HTR-8/SVneo (cell line): Measurements from ENCODE around the gene S100A8.
"Not testable (repeated sequence)": the region's sequence is repeated elsewhere in the genome, so short reads cannot be mapped to it uniquely, and the experiment has no call there.

Experiments
- DNase-seq: peaks from one replicate; pipeline ENCODE4 v3.0.0; 2011; ENCODE audit warnings: low spot score, mixed read lengths; ENCODE audit not compliant: insufficient read length
- FAIRE-seq: peaks from 2 replicates; lab custom pipeline; 2011; peaks lifted over from hg19 to GRCh38; lab: Jason Lieb, UNC

Gene S100A8

DNA sequence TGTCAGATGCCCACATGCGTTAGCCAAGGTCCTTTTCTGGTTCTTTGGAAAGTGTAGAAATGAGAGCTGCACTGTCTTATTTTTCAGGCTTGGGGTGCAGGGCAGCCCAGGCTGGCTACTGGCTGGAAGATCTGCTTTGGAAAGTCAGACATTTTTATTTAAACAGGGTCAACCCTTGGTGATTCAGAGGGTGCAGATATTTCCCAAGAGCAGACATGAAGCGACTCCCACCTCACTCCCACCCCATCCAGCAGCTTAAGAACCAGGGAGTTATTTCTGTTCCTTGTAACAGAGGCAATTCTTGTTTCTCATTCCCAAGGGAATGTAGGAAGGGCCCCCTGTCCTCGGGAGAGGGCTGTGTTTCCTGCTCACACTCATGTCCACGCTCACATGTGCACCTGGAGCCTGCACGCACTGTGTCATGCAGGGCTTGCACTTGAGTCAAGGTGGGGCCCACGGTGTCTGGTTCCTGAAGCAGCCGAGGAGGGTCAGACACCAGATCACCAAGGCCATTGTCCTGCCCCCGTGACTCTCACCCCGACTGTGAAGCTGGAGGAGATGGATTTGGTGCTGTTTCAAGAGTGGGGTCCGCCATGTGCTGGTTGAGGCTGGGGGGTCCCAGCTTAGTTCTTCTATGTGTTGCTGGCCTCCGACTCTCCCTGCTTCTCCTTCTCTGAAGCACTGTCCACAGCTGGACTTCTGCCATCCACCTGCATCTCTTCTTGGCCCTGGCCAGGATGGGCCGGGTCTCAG, 26.4 kb upstream of the S100A8 start:
- FAIRE-seq (no peak), DNase-seq (no peak)

DNA sequence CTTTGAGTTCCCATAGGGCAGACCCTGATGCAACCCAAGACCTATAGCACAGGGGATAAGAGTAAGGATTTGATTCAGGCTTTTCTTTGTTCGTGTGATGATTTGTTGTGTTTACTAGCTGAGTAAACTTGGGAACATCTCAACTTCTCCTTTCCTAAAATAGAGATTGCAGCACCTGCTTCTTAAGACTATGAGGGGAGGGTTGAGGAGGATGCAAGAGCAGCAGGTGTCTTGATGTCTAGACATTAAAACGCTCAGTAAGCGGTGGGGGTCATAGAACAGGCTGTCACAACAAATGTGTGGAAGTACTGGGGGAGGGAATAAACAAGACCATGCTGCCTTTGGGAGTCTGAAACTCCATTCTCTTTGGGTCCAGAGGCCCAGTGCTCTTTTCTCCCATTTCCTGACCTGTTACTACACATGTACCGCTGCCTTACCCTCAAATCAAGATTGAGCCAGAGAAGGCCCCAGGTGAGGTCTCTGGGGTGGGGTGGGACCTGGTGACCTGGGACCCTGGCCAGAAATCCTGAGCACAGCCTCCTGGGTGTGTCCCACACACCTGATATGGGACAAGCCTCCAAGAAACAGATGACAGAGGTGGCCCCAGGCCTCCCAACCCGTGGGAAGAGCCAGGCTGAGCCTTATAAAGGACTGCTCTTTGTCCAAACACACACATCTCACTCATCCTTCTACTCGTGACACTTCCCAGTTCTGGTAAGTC, 25.1 kb upstream of the S100A8 start, which contains the start of gene S100A7A:
S100A7A (plus strand) TSS at position 671 of the 721 bp plus-strand sequence. CDS start 1,563 bp downstream, outside the sequence.
- DNase-seq (no peak), FAIRE-seq (no peak)

DNA sequence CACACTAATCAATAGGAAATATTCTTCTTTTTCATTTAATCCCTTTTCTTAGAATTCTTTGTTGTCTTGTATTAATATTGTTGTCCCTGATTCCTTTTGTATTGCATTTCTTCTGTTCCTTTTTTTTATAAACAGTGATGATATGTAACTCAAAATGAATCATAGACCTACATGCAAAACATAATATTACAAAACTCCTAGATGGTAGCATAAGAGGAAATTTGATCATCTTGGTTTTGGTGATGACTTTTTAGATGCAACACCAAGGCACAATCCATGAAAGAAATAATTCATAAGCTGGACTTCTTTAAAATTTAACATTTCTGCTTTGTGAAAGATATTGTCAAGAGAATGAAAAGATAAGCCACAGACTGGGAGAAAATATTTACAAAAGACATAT, 23.1 kb upstream of the S100A8 start:
- DNase-seq, FAIRE-seq: not testable (repeated sequence)

DNA sequence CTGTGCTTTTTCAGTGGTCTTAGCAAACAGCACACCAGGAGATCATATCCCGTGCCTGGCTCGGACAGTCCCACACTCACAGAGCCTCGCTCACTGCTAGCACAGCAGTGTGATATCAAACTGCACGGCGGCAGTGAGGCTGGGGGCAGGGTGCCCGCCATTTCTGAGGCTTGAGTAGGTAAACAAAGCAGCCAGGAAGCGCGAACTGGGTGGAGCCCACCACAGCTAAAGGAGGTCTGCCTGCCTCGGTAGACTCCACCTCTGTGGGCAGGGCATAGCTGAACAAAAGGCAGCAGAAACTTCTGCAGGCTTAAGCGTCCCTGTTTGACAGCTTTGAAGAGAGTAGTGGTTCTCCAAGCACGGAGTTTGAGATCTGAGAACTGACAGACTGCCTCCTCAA, 16.4 kb upstream of the S100A8 start:
- not testable (repeated sequence) for FAIRE-seq, DNase-seq

DNA sequence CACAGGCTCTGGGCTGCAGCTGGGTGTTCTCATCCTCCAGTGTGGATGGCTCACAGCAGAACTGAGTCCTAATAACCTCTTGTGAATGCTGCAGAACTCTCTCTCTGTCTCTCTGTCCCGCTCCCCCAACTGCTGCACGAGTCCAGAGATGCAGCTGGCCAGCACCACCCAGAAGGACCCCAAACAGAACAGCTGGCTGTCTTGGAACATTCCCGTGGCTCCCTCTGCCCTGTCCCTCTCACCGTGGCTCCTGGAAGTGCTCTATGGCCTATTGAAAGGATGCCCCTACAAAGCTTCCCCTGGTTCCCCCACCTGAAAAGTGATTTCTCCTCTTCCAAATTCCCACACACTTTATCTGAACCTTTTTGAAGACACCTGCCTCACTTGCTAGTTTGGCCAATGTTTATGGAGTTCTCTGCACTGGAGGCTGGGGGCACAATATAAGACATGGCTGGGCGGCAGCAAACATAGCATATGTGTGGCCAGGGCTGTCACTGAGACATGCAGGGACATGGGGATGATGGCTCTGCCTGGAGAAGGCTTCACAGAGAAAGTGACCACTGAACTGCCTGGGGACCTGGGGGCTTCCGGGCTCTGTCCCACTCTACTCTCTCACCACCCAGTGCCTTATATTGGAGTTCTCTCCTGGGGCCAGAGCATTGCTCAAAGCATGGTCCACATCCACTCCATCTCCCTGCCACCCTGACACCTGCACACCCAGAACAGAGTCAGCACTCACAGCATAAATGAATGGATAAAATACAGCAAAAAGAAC, 15.1 kb upstream of the S100A8 start:
- not testable (repeated sequence) for DNase-seq, FAIRE-seq

DNA sequence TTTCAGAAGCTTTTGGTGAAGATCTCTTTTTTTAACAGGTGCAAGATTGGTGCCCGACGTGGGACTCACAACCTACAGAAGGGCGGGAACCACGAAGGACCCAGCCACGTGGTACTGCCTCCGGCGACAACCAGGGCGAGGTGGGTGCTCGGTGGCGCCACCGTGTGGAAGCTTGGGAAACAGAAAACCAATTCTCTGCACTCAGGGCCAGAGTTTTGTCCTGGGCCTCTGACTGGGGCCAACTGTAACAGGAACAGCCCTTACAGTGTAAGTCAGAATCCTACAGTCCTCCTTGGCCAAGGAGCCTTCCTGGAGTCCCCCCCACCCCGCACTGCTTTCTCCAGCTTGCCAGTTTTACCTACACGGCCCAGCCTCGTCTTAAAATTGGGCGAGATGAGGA, 13.9 kb upstream of the S100A8 start:
- FAIRE-seq = no peak
- DNase-seq = no peak

DNA sequence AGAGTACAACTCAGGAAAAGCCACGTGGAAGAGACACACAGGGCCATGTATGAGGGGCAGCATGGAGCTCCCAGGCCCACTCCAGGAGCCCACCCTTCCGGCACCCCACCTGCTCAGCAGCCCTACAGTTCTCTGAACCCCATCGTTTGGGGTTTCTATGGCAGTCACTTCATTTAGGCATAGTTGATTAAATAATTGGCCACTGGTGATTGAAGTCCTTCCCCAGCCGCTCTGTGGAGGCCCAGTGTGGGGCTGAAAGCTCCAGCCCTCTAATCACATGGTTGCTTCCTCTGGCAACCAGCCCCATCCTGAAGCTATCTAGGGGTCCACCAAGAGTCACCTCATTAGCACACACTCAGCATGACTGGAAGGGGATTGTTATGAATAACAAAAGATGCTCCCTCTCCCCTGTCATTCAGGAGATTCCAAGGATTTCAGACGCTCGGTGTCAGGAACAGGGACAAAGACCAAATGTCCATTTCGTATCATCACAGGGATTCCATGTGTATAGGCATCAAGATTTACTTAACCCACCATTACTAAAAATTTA, 13.3 kb upstream of the S100A8 start:
- DNase-seq (no peak), FAIRE-seq (no peak)

DNA sequence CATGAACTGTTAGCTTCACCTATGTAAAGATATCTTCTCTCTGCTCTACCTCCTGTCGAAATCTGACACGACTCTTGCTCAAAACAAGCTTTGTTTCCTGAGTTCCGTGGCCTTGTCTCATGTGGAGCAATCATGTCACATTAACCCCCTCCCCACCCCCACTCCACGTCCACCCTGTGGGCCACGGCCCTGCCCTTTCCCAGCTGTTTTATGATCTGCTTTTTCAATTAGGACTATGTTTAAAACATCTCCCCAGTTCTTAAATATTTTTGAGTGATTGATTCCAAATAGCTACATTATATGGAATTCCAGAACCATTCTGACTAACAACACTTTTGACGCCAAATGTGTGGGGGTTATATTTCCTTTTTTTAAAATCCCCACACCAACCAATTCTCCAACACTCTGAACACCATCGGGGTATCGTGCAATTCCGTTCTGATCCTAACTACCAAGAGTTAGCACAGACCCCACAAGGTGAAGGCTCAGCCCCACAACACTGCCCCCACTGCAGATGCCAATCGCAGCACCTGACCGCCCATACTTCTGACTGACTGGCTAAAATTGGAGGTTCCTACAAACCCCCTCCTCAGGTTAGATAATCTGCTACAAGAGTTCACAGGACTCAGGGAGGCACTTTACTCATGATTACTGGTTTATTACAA, 12.7 kb upstream of the S100A8 start:
- DNase-seq (no peak), FAIRE-seq (no peak)

DNA sequence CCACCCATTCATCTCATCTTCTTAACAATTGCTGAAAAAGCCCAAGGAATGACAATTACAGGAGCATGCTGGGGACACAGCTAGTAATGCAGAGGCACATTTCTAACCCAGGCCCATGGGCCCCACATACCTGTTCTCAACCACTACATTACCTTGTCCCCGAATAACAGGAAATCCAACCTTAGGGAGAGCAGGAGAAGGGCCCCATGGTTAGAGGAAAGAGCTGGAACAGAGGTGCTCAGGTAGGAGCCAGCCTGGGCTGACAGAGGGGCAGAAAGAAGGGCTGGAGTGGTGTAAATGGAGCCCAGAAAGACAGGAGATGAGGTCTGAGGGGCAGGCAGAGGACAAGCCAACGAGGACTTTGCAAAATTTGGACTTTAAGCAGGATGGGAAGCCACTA, 11.4 kb upstream of the S100A8 start:
- DNase-seq (no peak), FAIRE-seq (no peak)

DNA sequence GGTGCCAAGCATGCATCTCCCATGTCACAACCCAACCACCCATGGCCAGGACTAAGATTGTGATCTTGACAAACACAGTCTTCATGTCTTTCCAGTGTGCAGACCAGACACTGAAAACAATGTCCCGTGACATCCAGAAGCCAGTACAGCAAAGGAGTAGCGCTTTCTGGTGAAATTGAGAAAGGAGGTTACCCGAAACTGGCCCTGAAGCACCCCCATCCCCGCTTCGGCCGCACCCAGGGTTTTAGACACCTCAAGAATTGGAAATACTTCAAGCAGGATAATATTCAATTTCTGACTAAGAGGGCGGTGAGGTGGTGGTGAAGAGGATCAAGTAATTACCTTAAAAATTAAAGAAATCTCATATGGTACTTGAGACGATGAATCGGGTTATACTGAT, 10.6 kb upstream of the S100A8 start:
- DNase-seq = no peak
- FAIRE-seq = no peak

DNA sequence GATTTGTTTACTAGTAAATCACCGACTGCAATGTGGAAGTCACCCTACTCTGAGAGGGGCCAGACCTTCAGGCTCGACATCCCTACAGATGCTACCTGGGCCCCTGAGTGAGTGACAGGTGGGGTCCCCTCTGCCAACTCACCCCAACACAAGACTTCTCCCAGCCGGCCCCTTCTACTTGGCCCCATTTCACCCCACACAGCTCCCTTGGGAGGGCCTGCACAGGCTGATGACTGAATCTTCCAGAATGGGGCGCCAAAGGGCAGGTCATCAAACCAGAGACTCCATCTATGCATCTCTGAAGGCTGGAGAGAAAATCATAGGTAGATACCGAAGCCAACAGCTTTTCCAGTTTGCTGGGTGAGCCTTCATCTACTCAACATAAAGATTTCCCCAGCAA, 9.4 kb upstream of the S100A8 start:
- no peak for DNase-seq
- FAIRE-seq = no peak

DNA sequence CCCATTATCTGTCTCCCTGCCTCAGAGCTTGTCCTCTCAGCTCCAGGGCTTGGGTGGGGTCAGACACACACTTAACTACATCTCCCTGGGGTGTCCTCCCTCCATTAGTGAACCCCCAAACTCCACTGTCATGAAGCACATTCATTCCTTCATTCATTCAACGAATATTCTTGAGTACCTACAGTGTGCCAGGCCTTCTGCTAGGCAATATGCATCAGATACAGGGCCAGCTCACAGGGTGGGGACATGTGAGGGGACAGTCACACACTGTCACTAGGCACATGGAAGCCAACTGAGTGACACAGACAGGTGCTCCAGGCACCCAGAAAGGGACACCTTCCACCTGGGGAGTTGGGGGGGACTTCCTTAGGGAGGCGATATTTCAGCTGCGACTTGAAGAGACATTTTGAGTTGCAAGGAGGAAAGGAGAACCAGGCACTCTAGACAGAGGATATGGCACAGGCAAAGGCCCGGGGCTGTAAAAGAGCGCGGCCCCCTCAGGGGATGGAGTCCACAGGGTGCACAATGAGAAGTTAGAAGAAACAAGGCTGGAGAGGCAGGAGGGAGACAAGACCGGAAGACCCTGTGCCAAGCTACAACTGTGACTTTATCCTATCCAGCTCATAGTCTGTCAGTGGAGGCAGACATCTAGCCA, 8.7 kb upstream of the S100A8 start:
- DNase-seq = no peak

DNA sequence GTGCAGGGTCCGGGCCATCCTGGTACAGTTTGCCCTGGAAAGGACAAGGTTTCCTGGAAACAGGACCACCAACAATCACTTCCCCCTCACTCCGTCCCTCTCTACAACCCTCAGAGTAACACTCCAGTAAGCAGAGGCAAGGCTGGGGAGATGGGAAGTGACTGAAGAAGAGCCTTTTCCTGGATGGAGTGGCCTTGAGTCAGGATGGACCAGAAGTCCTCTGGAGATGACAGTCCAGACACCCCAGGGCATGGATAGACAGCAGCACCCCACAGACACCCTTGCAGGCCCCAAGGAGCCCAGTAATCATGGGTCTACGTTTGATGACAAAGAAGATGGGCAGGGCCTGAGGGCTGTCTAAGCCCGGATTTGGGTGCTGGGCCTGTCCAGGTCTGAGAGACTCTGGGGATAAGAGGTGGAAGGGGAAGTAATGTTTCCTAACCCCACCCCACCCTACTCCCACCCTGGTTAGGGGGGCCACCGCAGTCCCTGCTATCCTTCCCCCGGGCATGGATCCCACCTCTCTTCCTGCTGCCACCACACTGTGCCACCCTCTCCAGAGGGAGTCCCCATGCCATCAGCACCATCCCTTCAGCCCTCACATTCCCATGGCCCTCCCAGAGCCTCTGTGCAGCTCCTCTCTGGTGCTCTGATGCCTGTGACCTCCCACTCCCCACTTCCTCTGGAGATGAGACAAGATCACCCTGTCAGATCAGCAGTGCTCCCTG, 7.2 kb upstream of the S100A8 start:
- FAIRE-seq (no peak), DNase-seq (no peak)

More for the DNA sequence above, 8.7 kb upstream of the S100A8 start:
- no peak for FAIRE-seq

DNA sequence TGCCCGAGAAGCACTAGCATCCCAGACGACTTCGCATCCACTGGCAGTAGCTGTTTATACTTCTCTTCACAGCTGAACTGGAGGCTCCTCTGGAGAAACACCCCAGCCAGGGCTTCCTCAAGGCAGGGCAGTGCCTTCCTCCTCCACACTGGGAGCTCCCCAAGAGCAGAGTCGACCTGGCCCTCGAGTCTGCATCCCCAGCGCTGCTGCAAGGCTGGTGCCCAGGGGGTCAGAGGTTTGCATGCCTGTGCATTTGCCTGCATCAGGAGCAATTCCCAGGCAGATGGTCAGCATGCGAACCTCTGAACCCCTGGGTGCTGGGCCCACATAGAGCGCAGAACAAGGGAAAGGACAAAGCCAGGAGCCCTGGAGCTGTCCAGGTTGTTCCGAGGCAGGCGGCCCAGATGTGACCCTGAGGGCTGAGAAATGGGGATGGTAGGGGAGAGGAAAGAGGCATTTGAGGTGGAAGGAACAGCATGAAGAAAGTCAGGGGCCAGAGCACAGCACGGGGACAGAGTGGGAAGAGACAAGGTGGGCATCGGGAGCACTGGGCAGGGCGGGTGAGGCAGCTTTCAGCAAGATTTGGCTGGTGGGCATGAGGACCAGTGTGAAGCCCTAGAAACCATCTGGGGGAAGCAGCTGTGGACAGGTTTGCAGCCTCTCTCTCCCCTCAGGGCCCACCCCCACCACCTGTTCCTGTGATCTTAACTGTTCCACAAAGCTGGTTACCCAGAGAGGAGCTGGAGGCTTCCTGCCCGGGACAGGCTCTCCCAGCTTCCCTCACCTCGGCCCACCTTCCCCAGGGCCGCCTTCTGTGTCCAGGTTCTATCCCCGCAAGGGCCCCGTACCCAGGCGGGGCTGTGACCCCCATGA, 6.4 kb upstream of the S100A8 start:
- FAIRE-seq (no peak), DNase-seq (no peak)

DNA sequence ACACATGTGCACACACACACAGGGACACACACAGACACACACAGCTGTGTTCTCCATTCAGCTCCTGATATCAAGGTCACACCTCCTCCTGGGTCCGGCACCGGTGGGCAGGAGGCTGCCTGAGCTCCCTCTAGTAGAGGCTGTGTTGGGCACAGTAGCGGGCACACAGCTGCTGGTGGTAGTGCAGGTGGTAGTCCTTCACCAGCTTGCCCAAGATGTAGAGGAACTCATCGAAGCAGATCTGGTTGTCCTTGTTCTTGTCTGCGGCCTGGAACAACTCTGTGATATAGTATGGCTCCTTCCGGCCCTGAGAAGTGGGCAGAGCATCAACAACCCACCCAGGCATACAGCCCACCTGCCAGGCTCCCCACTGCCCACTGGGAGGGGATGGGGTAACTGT, 5.6 kb upstream of the S100A8 start:
- no peak for DNase-seq
- FAIRE-seq = no peak

DNA sequence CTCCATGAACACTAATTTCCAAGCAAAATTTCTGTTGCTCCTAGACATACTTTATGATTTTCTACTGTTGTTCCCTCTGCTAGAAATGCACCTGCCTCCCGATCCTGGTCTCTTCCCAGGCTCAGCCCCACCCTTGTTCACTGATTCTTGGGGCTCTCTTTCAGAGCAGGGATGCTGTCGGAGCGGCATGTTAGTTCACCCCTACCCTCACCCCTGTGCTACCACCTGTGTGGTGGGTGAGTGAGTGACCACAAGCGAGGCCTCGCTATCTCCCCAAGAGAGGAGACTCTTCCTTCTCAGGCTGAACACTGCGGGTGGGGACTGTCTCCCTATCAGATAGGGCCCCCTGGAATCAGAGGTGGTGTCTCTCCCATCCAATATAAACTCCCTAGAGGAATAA, 4.9 kb upstream of the S100A8 start:
- DNase-seq (no peak), FAIRE-seq (no peak)

DNA sequence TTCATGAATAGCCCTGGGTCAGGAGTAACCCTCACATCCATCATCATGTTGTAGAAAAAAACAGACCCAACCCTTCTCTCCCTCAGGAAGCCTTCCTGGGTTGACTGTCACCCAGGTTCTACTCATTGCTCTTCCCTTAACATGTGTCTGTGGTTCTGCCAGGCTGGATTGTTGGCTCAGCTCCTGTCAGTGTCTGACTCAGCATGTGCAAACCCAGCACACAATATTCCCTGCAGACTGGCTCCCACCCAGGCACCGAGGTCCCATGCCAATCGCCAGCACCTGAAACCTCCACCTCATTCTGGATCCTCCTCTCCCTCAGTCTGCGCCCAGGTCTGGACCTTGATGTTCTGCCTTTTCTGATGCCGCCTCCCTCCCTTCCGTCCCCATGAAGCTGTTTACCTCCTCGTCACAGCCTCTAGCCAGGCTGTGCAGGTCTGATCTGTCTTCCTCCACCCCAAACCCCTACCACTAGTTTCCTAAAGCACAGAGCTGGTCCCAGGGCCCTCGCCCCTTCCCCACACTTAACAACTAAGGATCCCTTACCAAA, 4.3 kb upstream of the S100A8 start:
- FAIRE-seq = no peak
- DNase-seq = no peak

DNA sequence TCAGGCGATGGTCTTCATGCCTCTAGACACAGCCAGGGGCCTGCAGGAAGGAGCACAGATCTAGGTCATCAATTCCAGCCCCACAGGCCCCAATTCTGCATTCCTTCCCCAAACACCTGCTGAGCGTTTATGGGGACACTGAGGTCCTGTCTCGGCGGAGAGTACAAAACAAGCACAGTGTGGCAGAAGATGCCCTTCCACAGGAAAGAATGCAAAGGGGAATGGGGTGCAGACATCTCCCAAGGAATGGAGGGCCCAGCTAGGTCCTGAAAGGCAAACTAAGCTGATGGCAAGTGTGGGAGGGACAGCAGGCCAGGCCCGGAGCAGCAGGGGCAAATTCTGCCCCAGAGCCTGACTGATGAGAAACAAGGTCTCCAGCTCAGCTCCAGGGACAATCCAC, 3.5 kb upstream of the S100A8 start:
- DNase-seq (no peak), FAIRE-seq (no peak)
